GM12872 (cell line): ENCODE results near the gene IVNS1ABP.

ENCODE experiments used
- TF ChIP-seq, protein P1 (sequence below): IDR thresholded peaks from 3 replicates; pipeline ENCODE4 v1.5.1; 2011; ENCODE audit warnings: low read depth, mild to moderate bottlenecking, low read length, moderate library complexity; ENCODE audit not compliant: insufficient read depth

The IVNS1ABP gene

DNA sequence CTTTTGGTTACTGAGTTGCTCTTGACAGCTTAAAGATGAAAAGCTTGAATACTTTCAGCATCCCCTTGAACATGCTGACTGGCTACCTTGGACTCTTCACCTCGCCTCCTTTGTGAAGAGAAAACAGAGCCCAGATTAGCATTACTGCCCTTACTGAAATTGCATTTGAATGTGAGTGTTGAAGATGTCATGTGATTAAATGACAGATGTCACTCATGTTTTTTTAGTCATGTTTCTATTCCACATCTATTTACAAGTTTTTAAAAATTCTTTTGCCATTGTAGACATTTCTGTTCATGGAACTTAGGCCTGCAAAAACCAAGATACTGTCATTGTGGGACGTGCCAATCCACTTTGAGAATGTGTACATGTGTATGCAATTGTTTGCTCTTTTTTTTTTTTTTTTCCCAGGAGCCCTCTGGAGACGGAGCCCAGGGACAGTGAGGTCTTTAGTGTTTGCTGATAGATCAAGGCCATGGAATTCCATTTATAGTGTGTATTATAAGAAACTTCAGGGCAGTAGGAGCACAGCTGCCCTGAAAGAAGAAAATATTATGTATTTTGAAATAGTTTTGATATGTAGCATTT, 25.7 kb upstream of the IVNS1ABP start:
- TF ChIP-seq, protein P1, sequence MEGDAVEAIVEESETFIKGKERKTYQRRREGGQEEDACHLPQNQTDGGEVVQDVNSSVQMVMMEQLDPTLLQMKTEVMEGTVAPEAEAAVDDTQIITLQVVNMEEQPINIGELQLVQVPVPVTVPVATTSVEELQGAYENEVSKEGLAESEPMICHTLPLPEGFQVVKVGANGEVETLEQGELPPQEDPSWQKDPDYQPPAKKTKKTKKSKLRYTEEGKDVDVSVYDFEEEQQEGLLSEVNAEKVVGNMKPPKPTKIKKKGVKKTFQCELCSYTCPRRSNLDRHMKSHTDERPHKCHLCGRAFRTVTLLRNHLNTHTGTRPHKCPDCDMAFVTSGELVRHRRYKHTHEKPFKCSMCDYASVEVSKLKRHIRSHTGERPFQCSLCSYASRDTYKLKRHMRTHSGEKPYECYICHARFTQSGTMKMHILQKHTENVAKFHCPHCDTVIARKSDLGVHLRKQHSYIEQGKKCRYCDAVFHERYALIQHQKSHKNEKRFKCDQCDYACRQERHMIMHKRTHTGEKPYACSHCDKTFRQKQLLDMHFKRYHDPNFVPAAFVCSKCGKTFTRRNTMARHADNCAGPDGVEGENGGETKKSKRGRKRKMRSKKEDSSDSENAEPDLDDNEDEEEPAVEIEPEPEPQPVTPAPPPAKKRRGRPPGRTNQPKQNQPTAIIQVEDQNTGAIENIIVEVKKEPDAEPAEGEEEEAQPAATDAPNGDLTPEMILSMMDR = no peak

DNA sequence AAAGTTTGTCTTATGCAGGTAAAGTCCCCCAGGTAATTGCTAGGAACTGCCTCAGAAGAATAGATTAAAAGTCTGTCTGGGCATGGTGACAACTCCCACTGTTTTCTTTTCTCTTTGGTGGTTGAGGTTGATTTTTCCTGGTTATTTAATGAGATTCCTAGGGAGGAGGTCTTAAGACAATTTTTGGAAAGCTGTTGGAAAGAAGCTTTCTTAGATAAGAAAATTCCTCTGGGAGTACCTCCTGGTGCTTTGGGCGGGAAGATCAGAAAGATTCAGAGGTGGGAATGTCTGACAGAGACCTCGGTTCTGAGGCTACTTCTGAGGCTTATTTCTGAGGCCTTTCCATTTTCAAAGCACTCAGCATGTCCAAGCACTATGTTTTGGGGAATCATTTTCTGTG, 25.0 kb upstream of the IVNS1ABP start:
- TF ChIP-seq, protein P1 = no peak

DNA sequence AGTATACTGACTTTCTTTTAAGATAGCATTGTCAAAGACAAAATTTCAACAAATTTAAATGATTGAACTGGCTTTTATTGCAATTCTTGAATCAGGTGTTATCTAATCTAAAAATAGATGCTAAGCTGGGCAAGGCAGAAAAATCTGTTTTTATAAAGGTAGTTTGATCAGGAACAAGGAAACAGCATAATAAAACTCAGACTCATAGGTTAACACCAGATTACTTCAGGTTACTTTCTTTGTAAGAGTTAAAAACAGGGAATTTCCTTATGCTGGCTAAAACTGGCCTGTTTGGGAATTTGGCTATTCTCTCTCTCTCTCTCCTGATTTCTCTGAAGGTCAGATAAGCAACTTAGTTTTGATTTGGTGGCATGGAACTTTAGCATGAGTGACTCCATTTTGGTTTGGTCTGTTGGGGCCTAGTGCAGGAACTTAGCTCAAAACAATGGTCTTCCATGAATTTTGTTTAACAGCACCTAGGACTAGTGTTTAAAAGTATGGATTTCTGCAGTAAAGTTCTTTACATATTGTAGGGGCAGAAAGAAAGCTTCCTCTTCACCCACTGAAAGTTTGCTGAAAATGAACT, 24.2 kb upstream of the IVNS1ABP start:
- TF ChIP-seq, protein P1 = no peak

DNA sequence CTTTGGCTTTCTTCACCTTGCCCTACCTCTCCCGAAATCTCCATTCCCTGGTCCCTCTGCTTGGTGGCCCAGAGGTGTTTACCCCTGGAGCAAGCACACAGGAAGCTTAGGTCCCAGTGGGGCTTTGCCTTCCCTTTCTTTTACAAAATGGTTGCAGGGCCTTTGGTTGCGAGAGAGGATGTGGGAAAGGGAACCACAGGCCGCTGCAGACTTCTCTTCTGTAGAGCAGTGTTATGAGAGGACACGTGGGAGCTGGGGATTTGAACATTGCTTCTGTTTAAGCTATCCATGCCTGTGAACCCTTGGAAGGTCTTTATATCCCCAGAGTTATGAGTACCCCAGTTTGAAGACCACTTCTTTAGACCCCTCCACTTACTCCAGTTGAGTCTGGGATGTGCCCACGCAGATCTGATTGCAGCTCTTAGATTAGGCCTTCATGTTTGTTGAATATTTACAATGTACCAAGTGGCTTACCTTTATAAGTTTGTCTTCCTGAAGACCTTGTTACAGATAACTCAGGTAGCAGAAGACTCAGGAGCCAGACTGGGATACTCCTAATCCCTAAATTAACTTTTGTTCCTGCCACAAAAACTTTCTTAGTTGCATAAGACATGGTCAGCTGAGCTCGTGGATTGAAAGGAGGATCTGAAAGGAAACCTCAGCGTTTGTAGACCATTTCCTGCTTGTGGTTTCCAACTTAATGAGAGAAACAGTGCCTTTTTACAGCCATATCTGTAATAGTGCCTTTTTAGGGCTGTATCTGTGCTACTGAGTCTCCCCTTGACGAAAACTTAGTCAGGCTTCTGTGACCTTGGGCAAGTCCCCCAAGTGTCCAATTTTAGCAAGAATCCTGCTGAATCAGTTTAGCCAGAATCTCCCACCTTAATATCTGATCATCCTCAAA, 21.9 kb upstream of the IVNS1ABP start:
- TF ChIP-seq, protein P1 = no peak

DNA sequence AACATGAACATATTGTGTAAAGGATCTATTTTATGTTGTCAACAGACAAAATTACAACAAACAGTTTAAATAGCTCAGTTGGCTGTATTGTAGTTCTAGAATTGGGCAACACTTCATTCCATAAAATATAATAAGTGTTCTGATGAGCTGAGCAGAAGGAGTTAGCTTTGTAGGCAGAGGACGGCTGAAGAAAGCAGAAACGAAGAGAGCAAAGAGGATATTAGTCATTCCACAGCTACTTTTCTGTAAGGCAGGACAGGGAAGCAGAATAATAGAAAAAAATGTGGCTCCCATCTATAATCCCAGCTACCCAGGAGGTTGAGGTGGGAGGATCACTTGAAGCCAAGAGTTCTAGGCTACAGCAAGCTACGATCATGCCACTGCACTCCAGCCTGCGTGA, 20.2 kb upstream of the IVNS1ABP start:
- TF ChIP-seq, protein P1 = no peak

DNA sequence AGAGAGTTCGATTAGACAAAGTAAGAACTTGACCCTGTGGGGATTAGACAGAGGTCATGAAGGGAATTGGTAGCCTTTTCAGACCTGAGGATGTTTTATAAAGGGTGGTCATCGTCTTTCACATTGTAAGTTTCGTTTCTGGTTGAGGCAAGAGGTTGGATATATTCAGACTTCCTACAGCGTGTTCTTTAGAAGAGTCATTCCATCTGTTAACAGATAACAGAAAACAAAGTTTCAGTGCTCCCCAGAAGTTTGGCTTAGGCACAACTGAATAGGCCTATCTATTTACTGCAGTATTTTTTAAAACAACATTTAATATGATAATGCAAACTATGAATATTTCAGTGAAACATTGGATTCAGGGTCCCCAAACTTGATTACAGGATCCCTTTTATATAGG, 17.1 kb upstream of the IVNS1ABP start:
- TF ChIP-seq, protein P1 = no peak

DNA sequence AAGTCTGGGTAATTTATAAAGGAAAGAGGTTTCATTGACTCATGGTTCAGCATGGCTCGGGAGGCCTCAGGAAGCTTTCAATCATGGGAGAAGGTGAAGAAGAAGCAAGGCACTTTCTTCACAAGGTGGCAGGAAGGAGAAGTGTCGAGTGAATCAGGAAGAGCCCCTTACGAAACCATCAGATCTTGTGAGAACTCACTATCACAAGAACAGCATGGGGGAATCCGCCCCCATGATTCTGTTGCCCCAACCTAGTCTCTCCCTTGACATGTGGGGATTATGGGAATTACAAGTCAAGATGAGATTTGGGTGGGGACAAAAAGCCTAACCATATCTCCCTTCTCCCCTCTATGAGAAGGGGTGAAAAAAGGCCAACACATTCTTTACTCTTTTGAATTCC, 11.2 kb upstream of the IVNS1ABP start:
- TF ChIP-seq, protein P1 = no peak
